ENCODE results near the gene TJAP1.

Gene TJAP1

GRCh38 chr6:43444582-43444981 lies 32.8 kb upstream of the TJAP1 start:
- TF ChIP-seq GATA3 (IDR thresholded peaks at IDR 0.05; ENCODE audit: low read depth, low read length) (no peak), GATA2 (IDR thresholded peaks at IDR 0.05; ENCODE audit: low read depth, low read length) (no peak)

GRCh38 chr6:43445576-43445975 lies 31.8 kb upstream of the TJAP1 start:
- TF ChIP-seq GATA3 (IDR thresholded peaks at IDR 0.05; ENCODE audit: low read depth, low read length): no peak
- no peak for TF ChIP-seq GATA2 (IDR thresholded peaks at IDR 0.05; ENCODE audit: low read depth, low read length)

- TF ChIP-seq GATA3 (IDR thresholded peaks at IDR 0.05; ENCODE audit: low read depth, low read length): no peak
- no peak for TF ChIP-seq GATA2 (IDR thresholded peaks at IDR 0.05; ENCODE audit: low read depth, low read length)
Observed at GRCh38 chr6:43447604-43448003, 29.8 kb upstream of the TJAP1 start.

- TF ChIP-seq GATA3 (IDR thresholded peaks at IDR 0.05; ENCODE audit: low read depth, low read length): no peak
- no peak for TF ChIP-seq GATA2 (IDR thresholded peaks at IDR 0.05; ENCODE audit: low read depth, low read length)
Observed at GRCh38 chr6:43448916-43449315, 28.5 kb upstream of the TJAP1 start.

GRCh38 chr6:43450699-43451131 lies 26.7 kb upstream of the TJAP1 start:
- TF ChIP-seq GATA3 (IDR thresholded peaks at IDR 0.05; ENCODE audit: low read depth, low read length): no peak
- TF ChIP-seq GATA2 (IDR thresholded peaks at IDR 0.05; ENCODE audit: low read depth, low read length): no peak

GRCh38 chr6:43451348-43451747 lies 26.0 kb upstream of the TJAP1 start:
- TF ChIP-seq GATA2 (IDR thresholded peaks at IDR 0.05; ENCODE audit: low read depth, low read length) (no peak), GATA3 (IDR thresholded peaks at IDR 0.05; ENCODE audit: low read depth, low read length) (no peak)

GRCh38 chr6:43451939-43452338 lies 25.4 kb upstream of the TJAP1 start:
- TF ChIP-seq GATA2 (IDR thresholded peaks at IDR 0.05; ENCODE audit: low read depth, low read length) (no peak), GATA3 (IDR thresholded peaks at IDR 0.05; ENCODE audit: low read depth, low read length) (no peak)

- TF ChIP-seq GATA2 (IDR thresholded peaks at IDR 0.05; ENCODE audit: low read depth, low read length) (no peak), GATA3 (IDR thresholded peaks at IDR 0.05; ENCODE audit: low read depth, low read length) (no peak)
Observed at GRCh38 chr6:43452896-43453295, 24.5 kb upstream of the TJAP1 start.

GRCh38 chr6:43453831-43454230 lies 23.5 kb upstream of the TJAP1 start:
- TF ChIP-seq GATA2 (IDR thresholded peaks at IDR 0.05; ENCODE audit: low read depth, low read length): no peak
- TF ChIP-seq GATA3 (IDR thresholded peaks at IDR 0.05; ENCODE audit: low read depth, low read length): no peak

- TF ChIP-seq GATA2 (IDR thresholded peaks at IDR 0.05; ENCODE audit: low read depth, low read length) (no peak), GATA3 (IDR thresholded peaks at IDR 0.05; ENCODE audit: low read depth, low read length) (no peak)
Observed at GRCh38 chr6:43454290-43454695, 23.1 kb upstream of the TJAP1 start.

- TF ChIP-seq GATA2 (IDR thresholded peaks at IDR 0.05; ENCODE audit: low read depth, low read length) (0 out of 2 replicates have a peak, but pooled peaks have one; percentile 10), GATA3 (IDR thresholded peaks at IDR 0.05; ENCODE audit: low read depth, low read length) (no peak)
Observed at GRCh38 chr6:43454696-43455530, 22.5 kb upstream of the TJAP1 start.

GRCh38 chr6:43455531-43456428 lies 21.6 kb upstream of the TJAP1 start, which contains the start of gene DLK2:
DLK2 (minus strand) TSS chr6:43455548; CDS start chr6:43454825, 723 bp downstream.
- TF ChIP-seq GATA3 (IDR thresholded peaks at IDR 0.05; ENCODE audit: low read depth, low read length): no peak
- TF ChIP-seq GATA2 (IDR thresholded peaks at IDR 0.05; ENCODE audit: low read depth, low read length): no peak

GRCh38 chr6:43457643-43458042 lies 19.7 kb upstream of the TJAP1 start:
- no peak for TF ChIP-seq GATA2 (IDR thresholded peaks at IDR 0.05; ENCODE audit: low read depth, low read length)
- no peak for TF ChIP-seq GATA3 (IDR thresholded peaks at IDR 0.05; ENCODE audit: low read depth, low read length)

- no peak for TF ChIP-seq GATA3 (IDR thresholded peaks at IDR 0.05; ENCODE audit: low read depth, low read length)
- TF ChIP-seq GATA2 (IDR thresholded peaks at IDR 0.05; ENCODE audit: low read depth, low read length): no peak
Observed at GRCh38 chr6:43459535-43459934, 17.8 kb upstream of the TJAP1 start.
